Fibroblast of upper back skin (primary cell): Measurements from ENCODE around the gene FRY.

ENCODE experiments used
- DNase-seq: peaks from one replicate; pipeline ENCODE4 v3.0.0-alpha.2; 2013

FRY gene

DNA sequence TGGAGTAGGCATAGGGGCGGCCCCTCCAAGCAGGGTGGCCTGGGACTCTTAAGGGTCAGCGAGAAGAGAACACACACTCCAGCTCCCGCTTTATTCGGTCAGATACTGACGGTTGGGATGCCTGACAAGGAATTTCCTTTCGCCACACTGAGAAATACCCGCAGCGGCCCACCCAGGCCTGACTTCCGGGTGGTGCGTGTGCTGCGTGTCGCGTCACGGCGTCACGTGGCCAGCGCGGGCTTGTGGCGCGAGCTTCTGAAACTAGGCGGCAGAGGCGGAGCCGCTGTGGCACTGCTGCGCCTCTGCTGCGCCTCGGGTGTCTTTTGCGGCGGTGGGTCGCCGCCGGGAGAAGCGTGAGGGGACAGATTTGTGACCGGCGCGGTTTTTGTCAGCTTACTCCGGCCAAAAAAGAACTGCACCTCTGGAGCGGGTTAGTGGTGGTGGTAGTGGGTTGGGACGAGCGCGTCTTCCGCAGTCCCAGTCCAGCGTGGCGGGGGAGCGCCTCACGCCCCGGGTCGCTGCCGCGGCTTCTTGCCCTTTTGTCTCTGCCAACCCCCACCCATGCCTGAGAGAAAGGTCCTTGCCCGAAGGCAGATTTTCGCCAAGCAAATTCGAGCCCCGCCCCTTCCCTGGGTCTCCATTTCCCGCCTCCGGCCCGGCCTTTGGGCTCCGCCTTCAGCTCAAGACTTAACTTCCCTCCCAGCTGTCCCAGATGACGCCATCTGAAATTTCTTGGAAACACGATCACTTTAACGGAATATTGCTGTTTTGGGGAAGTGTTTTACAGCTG, 283.9 kb downstream of the FRY start, which contains the start of the genes BRCA2 and ZAR1L:
TSS of gene BRCA2 (plus strand) at position 271 of the 790 bp plus-strand sequence. CDS start 953 bp downstream, outside the sequence.
TSS of gene ZAR1L (minus strand) at position 126 of the 790 bp plus-strand sequence. CDS start 3,438 bp downstream, outside the sequence.
- DNase-seq, result peak; percentile 90

DNA sequence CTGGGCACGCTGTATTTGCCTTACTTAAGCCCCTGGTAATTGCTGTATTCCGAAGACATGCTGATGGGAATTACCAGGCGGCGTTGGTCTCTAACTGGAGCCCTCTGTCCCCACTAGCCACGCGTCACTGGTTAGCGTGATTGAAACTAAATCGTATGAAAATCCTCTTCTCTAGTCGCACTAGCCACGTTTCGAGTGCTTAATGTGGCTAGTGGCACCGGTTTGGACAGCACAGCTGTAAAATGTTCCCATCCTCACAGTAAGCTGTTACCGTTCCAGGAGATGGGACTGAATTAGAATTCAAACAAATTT, 284.4 kb downstream of the FRY start:
- DNase-seq, result no peak

GRCh38 chr13:32316501-32316900, 284.9 kb downstream of the FRY start:
- DNase-seq, result no peak

- no peak for DNase-seq
Measured at GRCh38 chr13:32317716-32318465, 286.3 kb downstream of the FRY start.

DNA sequence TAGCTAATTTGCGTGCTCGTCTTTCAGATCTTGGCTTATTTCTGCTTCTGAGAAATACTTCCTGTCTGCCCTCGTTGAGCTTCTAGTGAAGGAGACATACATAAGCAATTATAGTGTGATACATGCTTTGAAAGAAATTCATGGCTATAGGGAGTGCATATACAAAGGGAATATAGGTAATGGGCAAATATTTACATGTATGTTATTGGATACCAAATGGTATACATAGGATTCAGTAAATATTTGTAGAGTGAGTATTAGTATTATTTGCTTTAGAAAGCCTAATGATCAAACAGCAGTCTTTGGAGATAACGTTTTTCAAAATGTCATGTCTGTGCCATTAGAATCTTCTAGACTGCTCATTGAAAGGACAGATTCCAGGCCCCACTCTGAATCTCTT, 289.0 kb downstream of the FRY start:
- DNase-seq, result no peak

- DNase-seq, result peak; percentile 72
Measured at GRCh38 chr13:32323912-32324311, 292.3 kb downstream of the FRY start.

DNA sequence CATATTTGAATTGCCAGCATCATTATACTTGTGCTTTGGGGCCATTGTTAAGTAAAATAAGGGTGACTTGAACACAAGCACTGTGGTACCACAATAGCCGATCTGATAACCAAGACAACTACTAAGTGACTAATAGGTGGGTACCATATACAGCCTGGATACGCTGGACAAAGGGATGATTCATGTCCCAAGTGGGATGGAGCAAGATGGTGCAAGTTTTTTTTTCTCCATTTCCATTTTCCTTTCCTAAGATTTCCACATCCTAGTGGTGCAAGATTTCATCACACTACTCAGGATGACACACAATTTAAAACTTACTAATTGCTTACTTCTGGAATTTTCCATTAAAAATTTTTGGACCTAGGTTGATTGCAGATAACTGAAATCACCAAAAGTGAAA, 298.9 kb downstream of the FRY start:
- DNase-seq, result peak; percentile 81

DNA sequence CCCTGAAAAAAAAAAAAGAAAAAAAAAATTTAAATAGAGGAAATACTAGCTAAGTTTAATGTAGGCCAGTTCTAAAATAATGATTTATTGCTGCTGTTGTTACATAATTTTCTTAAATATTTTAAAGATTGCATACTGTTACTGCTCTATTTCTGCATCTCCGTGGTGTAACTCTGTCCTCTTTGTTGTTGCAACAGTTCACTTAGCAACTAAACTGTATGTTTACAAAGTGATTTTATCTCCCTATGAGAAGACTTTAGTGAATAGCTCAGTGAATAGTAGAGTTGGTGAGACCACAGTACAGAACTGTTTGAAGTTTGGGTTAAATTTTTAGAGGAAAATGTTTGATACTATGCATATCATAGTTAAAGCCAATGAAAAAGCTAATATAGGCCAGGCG, 303.1 kb downstream of the FRY start:
- DNase-seq, result no peak

GRCh38 chr13:32340914-32341313, 309.3 kb downstream of the FRY start:
- no peak for DNase-seq

DNA sequence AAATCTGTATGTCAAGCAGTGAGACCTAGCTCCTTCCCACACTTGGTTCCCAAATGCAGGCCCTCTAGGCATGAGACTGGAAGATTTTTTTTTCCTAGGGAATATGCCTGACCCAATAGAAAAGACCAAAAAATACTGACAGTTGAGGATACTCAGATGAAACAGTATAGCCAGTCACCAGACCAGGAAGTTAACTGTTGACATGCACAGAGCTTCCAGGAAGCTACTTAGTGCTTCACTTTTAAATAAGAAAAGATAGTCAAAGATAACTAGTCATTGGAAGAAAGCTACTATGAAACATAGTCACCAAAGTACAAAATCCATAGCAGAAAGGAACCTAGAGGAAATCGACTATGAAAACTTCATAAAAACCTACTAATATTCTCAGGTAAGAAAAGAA, 316.1 kb downstream of the FRY start:
- no peak for DNase-seq
